Glomerular endothelial cell (primary cell): ENCODE results near the gene DDX10. TPM values are rescaled to one million over a fixed set of nuclear protein-coding genes. Genes with fewer than 3 reads are reported as not detected.
"Not testable (repeated sequence)": the region's sequence is repeated elsewhere in the genome, so short reads cannot be mapped to it uniquely, and the experiment has no call there.

Experiments
- DNase-seq: peaks from one replicate; pipeline ENCODE4 v3.0.0-alpha.2; 2011; ENCODE audit warnings: low read depth, low spot score; ENCODE audit errors: extremely low read depth
- total RNA-seq: library from RNA; depleted of rRNA; stranded (reverse); fragments of >200 nt; gene quantifications from 2 replicates; pipeline ENCODE4 v1.2.3, GENCODE V29; 2015

DDX10 gene
- 20.0 and 32.7 TPM in 2 replicates for total RNA-seq

- DNase-seq = peak; percentile 87
Measured at GRCh38 chr11:108664730-108665525, at the start of gene DDX10. DDX10 (plus strand) TSS chr11:108665069; CDS start chr11:108665154, 85 bp downstream.

DNA sequence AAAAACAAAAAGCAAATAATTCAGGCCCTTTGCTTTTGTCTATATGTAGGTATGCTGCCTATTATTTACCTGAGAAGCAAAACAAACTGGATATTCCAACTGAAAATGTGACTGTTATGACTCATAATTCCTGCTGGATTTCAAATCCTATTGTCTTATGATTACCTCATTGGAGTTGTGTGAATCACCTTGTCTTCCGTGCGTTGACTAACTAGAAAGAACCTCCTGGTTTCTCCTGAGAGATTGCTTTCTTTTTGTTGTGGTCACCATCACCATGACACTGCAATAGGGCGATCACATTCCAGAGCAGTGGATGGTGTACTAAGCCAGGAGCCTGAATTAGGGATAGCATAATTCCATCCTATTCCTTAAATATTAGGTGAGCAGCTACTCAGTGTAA lies 48.3 kb upstream of the DDX10 start:
- DNase-seq = peak; percentile 86

- no peak for DNase-seq
Measured at GRCh38 chr11:108617055-108617454, 47.8 kb upstream of the DDX10 start.

DNA sequence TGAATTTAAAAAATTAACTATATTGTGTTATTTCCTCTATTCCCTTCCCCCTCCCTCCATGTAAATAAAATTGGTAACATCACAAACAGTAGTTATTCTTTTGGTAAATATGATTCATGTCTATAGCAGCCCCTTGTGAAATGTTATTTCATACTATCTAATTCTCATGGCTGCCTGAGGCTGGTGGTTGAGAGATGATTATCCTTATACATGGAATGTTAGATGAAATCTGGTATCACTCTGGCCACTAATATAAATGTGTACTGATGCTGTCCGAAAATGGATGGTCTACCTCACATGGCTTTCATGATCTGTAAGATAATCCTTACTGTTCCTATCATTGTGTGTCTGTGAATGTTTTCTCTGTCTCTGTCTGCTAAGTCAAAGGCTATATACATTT lies 46.3 kb upstream of the DDX10 start:
- no peak for DNase-seq

GRCh38 chr11:108620958-108621772 lies 43.7 kb upstream of the DDX10 start:
- no peak for DNase-seq

- no peak for DNase-seq
Measured at GRCh38 chr11:108622341-108622740, 42.5 kb upstream of the DDX10 start.

DNA sequence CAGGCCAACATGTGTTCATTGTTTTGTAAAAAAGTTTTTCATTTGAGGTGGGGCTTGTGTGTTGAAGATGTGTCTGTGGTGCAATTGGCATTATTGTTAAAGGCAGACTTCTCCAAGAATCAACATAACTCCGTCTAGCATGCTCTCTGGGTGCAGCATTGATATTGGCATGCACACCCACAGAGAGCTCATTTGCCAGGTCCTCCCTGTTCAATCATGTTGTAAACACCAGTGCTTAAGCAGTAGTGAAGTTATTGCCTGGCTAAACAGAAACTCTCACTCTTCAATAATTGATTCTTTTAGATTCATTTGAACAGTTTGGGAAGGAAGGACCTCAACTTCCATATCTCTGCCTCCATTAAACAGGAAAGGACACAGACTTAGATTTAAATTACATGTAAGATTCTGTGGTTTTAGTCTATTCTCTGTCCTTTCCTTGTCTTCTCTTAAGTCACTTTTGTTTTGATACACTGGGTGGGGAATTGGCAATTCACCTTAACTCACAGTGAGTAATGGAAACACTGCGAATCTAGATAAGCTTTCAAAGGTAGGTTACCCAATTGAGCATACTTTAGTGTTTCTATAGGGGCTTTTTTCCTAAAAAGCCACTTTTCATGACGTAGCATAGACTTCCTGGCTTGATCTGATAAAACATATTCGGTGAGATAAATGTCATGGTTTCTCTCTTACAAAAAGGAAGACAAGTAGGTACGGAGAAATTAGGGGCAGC lies 40.5 kb upstream of the DDX10 start:
- no peak for DNase-seq

DNA sequence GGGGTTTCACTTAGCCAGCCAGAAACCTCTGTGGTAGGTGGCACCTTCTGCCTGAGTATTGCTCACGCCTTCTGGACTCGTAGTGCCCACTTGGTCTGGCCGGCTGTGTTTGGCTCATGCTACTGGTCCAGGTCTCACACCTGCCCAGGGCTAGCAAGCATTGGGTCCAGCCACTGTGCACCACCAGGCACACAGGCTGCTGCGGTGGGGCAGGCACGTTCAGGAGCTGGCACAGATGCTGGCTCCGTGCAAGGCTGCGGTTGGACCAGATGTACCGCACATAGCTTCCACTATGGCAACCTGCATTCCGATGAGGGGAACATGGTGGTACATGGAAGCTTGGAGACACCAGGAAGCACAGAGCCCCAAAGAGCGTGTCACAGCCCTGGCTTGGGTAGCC lies 36.5 kb upstream of the DDX10 start:
- DNase-seq = no peak

DNA sequence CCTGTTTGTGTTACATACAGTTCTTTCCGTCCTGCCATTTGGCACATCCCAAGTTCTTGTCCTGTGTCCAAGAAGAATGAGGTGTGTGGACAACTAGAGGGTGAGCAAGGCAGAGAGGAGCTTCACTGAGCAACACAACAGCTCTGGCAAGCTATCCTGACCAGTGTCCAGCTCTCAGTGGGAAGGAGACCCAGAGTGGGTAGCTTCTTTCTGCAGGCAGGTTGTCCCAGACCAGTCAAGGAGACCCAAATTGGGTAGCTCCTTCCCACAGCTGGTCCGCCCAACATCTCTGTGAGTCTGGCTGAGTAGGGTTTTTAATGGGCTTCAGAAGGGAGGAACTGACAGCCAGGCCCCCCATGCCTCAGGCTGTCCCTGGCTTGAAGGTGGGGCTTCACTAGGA lies 36.1 kb upstream of the DDX10 start:
- no peak for DNase-seq

DNA sequence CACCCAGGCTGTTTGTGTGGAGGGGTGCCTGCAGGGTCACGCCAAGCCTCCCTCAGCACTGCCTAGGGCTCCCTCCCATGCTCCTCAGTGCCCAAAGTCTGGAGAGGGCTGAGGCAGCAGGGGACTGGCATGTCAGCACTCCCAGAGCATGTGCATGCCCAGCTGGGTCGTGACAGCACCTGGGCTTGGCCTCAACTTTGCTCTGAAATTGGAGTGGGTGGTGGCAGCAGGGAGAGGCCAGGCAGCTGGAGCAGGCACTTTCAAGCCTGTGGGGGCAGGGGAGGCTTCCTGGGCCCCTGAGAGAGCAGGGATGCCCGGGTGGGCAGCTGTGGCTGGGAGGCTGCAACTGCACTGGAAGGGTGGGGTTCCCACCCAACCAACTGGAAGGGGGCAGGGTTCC lies 35.6 kb upstream of the DDX10 start:
- DNase-seq = no peak

GRCh38 chr11:108632041-108632704 lies 32.7 kb upstream of the DDX10 start:
- DNase-seq = no peak

- no peak for DNase-seq
Measured at GRCh38 chr11:108635106-108635505, 29.8 kb upstream of the DDX10 start.

- no peak for DNase-seq
Measured at GRCh38 chr11:108636222-108636621, 28.6 kb upstream of the DDX10 start.

DNA sequence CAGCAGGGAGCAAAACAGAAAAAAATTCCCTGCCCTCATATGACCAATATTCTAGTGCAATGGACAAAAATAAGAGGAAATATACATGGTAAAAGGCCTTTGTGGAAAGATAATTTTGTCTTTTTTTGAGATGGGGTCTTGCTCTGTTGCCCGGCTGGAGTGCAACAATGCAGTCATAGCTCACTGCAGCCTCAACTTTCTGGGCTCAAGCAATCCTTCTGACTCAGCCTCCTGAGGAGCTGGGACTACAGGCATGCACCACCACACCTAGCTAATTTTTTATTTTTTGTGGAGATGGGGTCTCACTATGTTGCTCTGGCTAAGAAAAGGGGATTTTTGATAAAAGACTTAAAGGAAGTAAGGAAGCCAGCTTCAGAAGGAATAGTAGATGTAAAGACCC lies 25.7 kb upstream of the DDX10 start:
- DNase-seq = no peak

DNA sequence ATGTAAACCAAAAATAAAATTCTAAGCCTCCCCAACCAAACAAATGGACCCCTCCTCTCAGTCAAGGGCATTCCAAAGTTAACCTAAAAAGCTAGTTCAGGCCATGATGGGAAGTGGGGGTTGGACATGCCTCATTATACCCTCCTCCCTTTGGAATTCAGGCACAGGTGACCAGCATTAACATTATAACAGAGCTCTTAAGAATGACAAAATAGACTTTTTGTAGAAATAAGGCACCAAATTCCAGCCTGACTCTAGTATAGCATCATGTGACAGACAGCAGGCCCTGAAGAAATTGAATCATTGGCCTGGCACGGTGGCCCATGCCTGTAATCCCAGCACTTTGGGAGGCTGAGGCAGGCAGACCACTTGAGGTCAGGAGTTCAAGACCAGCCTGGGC lies 23.1 kb upstream of the DDX10 start:
- not testable (repeated sequence) for DNase-seq

- no peak for DNase-seq
Measured at GRCh38 chr11:108643974-108644373, 20.9 kb upstream of the DDX10 start.

DNA sequence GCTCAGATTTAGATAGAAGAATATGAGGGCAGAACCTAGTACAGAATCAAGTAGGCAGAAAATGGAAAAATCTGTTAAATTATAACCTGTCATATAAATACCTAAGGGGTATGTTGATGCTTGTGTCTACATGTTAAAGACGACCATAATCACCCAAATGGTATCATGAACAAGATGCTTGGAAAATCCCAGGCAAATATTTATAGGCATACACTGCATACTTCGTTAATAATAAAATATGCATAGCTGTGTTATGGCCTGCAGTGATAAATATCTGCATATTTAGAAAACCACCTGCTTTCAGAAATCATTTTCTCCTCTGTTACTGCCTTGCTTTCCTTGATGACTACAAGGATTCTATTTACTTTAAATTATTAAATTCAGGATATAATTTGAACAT lies 18.9 kb upstream of the DDX10 start:
- no peak for DNase-seq

DNA sequence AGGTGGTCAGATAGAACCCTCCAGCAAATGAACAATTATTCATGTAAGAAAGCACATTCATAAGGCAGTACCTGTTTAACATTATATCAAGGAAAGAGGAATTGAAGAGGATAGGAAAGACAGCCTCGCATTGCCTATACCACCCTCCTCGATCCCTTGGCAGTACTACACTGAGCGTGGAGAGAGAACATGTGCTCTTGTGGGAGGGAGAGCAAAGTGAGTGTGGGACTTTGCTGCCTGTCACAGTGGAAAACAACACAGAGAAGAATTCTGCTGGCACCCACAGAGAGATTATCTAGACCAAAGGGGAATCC lies 17.5 kb upstream of the DDX10 start:
- DNase-seq = no peak

DNA sequence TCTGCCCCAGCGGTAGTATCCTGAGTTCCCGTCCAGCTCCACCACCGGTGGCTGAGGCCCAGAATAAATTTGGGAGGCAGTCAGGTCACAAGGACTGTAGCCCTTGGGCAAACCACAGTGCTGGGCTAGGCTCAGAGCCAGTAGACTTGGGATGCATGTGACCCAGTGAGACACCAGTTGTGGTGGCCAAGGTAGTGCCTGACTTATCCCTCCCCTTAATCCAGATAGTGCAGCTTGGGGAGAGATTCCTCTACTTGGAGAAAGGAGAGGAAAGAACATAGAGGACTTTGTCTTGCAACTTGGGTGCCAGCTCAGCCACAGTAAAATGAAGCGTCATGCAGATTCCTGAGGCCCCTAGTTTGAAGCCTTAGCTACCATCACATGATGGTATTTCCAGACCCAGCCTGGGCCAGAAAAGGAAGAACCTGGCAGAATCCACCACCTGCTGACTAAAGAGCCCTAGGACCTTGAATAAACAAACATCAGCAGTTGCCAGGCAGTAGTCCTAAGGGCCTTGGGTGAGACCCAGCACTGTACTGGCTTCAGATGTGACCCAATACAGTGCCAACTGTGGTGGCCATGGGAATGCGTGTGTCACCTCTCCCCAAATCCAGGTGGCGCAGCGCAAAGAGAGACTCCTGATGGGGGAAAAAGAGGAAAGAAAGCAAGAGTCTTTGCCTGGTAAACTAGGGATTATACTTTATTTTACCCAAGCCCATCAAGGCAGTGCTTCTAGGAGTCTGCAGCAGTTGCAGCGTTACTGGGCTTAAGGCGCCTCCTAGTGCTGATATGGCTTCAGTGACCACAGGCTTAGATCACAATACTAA lies 17.0 kb upstream of the DDX10 start:
- DNase-seq = peak; percentile 72

DNA sequence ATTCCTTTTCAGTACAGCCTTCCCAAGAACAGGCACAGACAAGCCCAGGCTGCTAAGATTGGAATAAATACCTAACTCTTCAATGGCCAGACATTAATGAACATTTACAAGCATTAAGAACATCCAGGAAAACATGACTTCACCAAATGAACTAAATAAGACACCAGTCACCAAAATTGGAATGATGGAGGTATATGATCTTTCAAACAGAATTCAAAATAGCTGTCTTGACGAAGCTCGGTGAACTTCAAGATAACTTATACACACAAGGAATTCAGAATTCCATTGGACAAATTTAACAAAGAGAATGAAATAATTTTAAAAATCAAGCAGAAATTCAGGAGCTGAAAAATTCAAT lies 16.4 kb upstream of the DDX10 start:
- no peak for DNase-seq
